ENCODE results near the gene PRSS57.

- TF ChIP-seq, protein P1, sequence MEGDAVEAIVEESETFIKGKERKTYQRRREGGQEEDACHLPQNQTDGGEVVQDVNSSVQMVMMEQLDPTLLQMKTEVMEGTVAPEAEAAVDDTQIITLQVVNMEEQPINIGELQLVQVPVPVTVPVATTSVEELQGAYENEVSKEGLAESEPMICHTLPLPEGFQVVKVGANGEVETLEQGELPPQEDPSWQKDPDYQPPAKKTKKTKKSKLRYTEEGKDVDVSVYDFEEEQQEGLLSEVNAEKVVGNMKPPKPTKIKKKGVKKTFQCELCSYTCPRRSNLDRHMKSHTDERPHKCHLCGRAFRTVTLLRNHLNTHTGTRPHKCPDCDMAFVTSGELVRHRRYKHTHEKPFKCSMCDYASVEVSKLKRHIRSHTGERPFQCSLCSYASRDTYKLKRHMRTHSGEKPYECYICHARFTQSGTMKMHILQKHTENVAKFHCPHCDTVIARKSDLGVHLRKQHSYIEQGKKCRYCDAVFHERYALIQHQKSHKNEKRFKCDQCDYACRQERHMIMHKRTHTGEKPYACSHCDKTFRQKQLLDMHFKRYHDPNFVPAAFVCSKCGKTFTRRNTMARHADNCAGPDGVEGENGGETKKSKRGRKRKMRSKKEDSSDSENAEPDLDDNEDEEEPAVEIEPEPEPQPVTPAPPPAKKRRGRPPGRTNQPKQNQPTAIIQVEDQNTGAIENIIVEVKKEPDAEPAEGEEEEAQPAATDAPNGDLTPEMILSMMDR (IDR thresholded peaks at IDR 0.05): no peak
- TF ChIP-seq POLR2A (IDR thresholded peaks at IDR 0.05): no peak
Observed at GRCh38 chr19:685454-685931, 9.8 kb downstream of the PRSS57 start.
